SK-N-SH (cell line): ENCODE data around the gene NTNG2.

ENCODE experiments used
- EZH2phosphoT487 ChIP-seq: fragments of 200-600 bp; sonication (generic); IDR thresholded peaks from 2 replicates; pipeline ENCODE4 v1.6.1; 2017; ENCODE audit warnings: low read depth, mixed run types, mild to moderate bottlenecking, antibody characterized with exemption, moderate library complexity, borderline replicate concordance
- POLR2AphosphoS5 ChIP-seq: IDR thresholded peaks from 2 replicates; pipeline ENCODE4 v1.6.1; 2012; ENCODE audit warnings: low read depth, low read length
- RXRA ChIP-seq: IDR thresholded peaks from 2 replicates; pipeline ENCODE4 v1.4.0; 2012; ENCODE audit warnings: low read depth, mild to moderate bottlenecking, borderline replicate concordance
- TF ChIP-seq, protein P1 (sequence below): fragments of 200-600 bp; sonication (generic); IDR thresholded peaks from 2 replicates; pipeline ENCODE4 v1.6.1; 2017; ENCODE audit warnings: antibody characterized with exemption, mild to moderate bottlenecking, moderate library complexity
- TF ChIP-seq, protein P2 (sequence below): IDR thresholded peaks from 2 replicates; pipeline ENCODE4 v1.6.1; 2012; ENCODE audit warnings: mild to moderate bottlenecking, low read depth, low read length, moderate library complexity

DNA sequence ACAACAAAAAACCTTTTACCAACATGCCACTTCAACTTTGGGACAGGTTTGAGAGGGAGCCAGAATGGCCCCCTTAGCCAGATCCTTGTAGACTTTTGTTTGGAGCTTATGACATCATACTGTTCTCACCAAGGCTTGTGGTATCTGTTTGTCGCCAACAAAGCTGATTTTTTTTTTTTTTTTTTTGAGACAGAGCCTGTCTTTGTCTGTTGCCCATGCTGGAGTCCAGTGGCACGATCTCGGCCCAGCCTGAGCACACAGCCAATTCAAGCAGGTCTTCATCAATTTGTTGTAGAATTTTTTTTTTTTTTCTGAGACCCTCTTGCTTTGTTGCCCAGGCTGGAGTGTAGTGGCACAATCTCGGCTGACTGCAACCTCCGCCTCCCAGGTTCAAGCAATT lies 26.4 kb upstream of the NTNG2 start:
- TF ChIP-seq RXRA (no peak), POLR2AphosphoS5 (no peak), EZH2phosphoT487 (no peak)
- TF ChIP-seq, protein P1, sequence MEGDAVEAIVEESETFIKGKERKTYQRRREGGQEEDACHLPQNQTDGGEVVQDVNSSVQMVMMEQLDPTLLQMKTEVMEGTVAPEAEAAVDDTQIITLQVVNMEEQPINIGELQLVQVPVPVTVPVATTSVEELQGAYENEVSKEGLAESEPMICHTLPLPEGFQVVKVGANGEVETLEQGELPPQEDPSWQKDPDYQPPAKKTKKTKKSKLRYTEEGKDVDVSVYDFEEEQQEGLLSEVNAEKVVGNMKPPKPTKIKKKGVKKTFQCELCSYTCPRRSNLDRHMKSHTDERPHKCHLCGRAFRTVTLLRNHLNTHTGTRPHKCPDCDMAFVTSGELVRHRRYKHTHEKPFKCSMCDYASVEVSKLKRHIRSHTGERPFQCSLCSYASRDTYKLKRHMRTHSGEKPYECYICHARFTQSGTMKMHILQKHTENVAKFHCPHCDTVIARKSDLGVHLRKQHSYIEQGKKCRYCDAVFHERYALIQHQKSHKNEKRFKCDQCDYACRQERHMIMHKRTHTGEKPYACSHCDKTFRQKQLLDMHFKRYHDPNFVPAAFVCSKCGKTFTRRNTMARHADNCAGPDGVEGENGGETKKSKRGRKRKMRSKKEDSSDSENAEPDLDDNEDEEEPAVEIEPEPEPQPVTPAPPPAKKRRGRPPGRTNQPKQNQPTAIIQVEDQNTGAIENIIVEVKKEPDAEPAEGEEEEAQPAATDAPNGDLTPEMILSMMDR: no peak
- TF ChIP-seq, protein P2, sequence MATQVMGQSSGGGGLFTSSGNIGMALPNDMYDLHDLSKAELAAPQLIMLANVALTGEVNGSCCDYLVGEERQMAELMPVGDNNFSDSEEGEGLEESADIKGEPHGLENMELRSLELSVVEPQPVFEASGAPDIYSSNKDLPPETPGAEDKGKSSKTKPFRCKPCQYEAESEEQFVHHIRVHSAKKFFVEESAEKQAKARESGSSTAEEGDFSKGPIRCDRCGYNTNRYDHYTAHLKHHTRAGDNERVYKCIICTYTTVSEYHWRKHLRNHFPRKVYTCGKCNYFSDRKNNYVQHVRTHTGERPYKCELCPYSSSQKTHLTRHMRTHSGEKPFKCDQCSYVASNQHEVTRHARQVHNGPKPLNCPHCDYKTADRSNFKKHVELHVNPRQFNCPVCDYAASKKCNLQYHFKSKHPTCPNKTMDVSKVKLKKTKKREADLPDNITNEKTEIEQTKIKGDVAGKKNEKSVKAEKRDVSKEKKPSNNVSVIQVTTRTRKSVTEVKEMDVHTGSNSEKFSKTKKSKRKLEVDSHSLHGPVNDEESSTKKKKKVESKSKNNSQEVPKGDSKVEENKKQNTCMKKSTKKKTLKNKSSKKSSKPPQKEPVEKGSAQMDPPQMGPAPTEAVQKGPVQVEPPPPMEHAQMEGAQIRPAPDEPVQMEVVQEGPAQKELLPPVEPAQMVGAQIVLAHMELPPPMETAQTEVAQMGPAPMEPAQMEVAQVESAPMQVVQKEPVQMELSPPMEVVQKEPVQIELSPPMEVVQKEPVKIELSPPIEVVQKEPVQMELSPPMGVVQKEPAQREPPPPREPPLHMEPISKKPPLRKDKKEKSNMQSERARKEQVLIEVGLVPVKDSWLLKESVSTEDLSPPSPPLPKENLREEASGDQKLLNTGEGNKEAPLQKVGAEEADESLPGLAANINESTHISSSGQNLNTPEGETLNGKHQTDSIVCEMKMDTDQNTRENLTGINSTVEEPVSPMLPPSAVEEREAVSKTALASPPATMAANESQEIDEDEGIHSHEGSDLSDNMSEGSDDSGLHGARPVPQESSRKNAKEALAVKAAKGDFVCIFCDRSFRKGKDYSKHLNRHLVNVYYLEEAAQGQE: no peak
